HL-60/S4 treated with retinoic acid at 250 ng/mL for 4 days and 3 days (cell line): ENCODE measurements around the gene RELN.
"Not testable (repeated sequence)": the region's sequence is repeated elsewhere in the genome, so short reads cannot be mapped to it uniquely, and the experiment has no call there.

Source experiments
- in situ Hi-C: fragments of 300-500 bp; cut with MboI; formaldehyde crosslinking; loops from 2 replicates; pipeline ENCODE4 v1.7.0; 2022; ENCODE audit warnings: low sequenced_read_pairs

The RELN gene

GRCh38 chr7:103794424-103794823 lies 195.0 kb downstream of the RELN start:
- in situ Hi-C loops: no loop called here

GRCh38 chr7:103793614-103794013 lies 195.8 kb downstream of the RELN start:
- in situ Hi-C loops: no loop called here

GRCh38 chr7:103791894-103792293 lies 197.6 kb downstream of the RELN start:
- in situ Hi-C loops: no loop called here

GRCh38 chr7:103787041-103787440 lies 202.4 kb downstream of the RELN start:
- in situ Hi-C loops: not testable (repeated sequence)

- in situ Hi-C loops: no loop called here
Measured at GRCh38 chr7:103784646-103785286, 204.7 kb downstream of the RELN start.

GRCh38 chr7:103781409-103781808 lies 208.0 kb downstream of the RELN start:
- in situ Hi-C loops: no loop called here

GRCh38 chr7:103780561-103780960 lies 208.9 kb downstream of the RELN start:
- in situ Hi-C loops: not testable (repeated sequence)

GRCh38 chr7:103777440-103777839 lies 212.0 kb downstream of the RELN start:
- in situ Hi-C loops: no loop called here

- in situ Hi-C loops: no loop called here
Measured at GRCh38 chr7:103773726-103774125, 215.7 kb downstream of the RELN start.

- in situ Hi-C loops: no loop called here
Measured at GRCh38 chr7:103772171-103772773, 217.2 kb downstream of the RELN start.

- in situ Hi-C loops: no loop called here
Measured at GRCh38 chr7:103771294-103771693, 218.2 kb downstream of the RELN start.

GRCh38 chr7:103766660-103767059 lies 222.8 kb downstream of the RELN start:
- in situ Hi-C loops: no loop called here

GRCh38 chr7:103765901-103766300 lies 223.6 kb downstream of the RELN start:
- in situ Hi-C loops: no loop called here

GRCh38 chr7:103764901-103765300 lies 224.6 kb downstream of the RELN start:
- in situ Hi-C loops: no loop called here

- in situ Hi-C loops: no loop called here
Measured at GRCh38 chr7:103762877-103763276, 226.6 kb downstream of the RELN start.

GRCh38 chr7:103762065-103762760 lies 227.2 kb downstream of the RELN start:
- in situ Hi-C loops: no loop called here

- in situ Hi-C loops: no loop called here
Measured at GRCh38 chr7:103752995-103753394, 236.5 kb downstream of the RELN start.

GRCh38 chr7:103751311-103751880 lies 238.1 kb downstream of the RELN start:
- in situ Hi-C loops: no loop called here

- in situ Hi-C loops: no loop called here
Measured at GRCh38 chr7:103748680-103749079, 240.8 kb downstream of the RELN start.

GRCh38 chr7:103735377-103735776 lies 254.1 kb downstream of the RELN start:
- in situ Hi-C loops: no loop called here

GRCh38 chr7:103731169-103731568 lies 258.3 kb downstream of the RELN start:
- in situ Hi-C loops: no loop called here

GRCh38 chr7:103729026-103729425 lies 260.4 kb downstream of the RELN start:
- in situ Hi-C loops: no loop called here
